Measurements from ENCODE around the gene PRF1. TPM values are rescaled to one million over a fixed set of nuclear protein-coding genes. Genes with fewer than 3 reads are reported as not detected.

The PRF1 gene
- total RNA-seq, 4 donors from 2014 or later, result 1.4 to 3.5 (median 2.9) TPM

DNA sequence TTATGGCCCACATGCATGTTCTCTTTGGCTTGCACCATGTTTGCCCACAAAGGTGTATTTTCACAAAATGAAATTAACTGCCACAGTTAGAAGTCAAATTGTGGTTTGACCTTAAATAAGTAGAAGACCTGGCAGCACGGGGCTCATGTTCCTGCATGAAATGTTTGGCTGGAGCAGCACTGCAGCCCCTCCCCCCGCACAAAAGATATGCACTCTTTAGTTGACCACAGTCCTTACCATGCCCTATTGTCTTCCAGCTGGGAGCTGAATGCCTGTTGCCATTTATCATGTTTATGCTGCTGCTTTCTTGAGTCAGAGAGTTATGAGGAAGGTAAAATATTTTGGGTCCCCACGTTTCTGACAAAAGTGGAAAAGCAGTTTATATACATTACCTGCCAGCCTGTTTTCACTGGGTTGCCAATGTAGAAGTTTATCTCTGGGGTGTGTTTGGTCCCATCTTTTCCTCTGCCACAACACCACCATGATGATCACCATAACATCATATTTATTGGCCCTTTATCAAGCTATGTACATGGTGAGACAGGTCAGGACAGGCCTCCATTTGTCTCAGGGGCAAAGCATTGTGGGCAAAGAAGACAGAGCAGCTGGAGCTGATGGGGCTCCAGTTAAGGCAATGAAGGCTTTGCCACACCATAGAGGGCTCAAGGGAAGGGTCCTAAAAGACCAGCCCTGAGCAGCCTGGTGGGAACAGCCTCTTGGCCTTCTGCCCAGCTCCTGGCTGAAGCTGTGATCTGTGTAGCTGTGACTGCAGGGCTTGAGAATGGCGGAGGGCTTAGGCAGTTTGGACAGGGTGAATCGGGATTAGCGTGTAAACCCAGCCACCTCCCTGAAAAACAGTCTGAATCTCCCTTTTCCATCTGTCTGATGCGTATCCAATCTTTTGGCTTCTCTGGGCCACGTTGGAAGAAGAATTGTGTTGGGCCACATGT, 5.4 kb downstream of the PRF1 start:
- Histone ChIP-seq H3K9me3 (no peaks in the 10 kb centered on the region), H3K27me3 (no peaks in the 10 kb centered on the region), H3K27ac (no peak overlapping the region), H3K36me3 (no peaks in the 10 kb centered on the region), H3K4me1 (no peaks in the 10 kb centered on the region), H3K4me3 (replicated peaks in 1 of 3) (no peak overlapping the region)
- 78 to 79% methylated on average over 8 of the region's 8 CpGs for WGBS, 2 donors
- intact Hi-C loops (cut with DNase I), result no loop called here
- TF ChIP-seq, protein P1, sequence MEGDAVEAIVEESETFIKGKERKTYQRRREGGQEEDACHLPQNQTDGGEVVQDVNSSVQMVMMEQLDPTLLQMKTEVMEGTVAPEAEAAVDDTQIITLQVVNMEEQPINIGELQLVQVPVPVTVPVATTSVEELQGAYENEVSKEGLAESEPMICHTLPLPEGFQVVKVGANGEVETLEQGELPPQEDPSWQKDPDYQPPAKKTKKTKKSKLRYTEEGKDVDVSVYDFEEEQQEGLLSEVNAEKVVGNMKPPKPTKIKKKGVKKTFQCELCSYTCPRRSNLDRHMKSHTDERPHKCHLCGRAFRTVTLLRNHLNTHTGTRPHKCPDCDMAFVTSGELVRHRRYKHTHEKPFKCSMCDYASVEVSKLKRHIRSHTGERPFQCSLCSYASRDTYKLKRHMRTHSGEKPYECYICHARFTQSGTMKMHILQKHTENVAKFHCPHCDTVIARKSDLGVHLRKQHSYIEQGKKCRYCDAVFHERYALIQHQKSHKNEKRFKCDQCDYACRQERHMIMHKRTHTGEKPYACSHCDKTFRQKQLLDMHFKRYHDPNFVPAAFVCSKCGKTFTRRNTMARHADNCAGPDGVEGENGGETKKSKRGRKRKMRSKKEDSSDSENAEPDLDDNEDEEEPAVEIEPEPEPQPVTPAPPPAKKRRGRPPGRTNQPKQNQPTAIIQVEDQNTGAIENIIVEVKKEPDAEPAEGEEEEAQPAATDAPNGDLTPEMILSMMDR (IDR thresholded peaks at IDR 0.05), result no peak
- no peak for TF ChIP-seq POLR2A (IDR thresholded peaks at IDR 0.05)
- DNase-seq, result no peak

DNA sequence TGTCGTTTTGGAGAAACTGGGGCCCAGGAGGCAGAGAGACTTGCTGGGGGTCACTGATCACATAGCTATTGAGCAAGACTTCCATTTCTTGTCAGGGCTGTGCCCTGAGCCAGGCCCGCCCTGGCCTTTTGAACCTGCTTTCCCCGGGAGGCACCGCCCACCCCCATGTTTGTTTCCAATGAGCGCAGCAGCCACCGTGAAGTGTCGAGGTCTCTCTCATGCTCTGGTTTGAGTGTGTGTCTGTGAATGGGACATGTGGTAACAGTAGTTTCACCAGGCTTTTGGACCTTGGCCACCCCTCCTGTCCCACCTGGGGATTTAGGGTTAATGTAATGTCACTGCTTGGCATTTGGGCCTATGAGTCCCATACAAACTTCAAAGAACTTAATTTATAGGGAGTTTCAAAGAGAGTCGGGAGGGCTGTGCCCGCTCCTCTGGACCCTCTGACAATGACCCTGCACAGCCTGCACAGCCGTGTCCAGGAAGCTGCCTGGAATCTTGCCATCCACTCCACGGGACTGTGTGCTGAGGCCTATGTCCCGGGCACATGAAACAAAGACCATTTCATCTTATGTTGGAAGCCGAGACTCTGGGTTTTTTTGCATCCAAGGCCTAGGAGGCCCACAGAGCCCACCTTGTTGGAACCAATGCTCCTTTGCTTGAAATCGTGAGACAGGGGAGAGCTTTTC, 6.3 kb downstream of the PRF1 start:
- no peak overlapping the region for H3K4me3 ChIP-seq (replicated peaks in 1 of 3)
- H3K27me3 ChIP-seq, result no peaks in the 10 kb centered on the region
- no peaks in the 10 kb centered on the region for H3K36me3 ChIP-seq
- no peak for DNase-seq
- intact Hi-C loops (cut with DNase I), result no loop called here
- no peak overlapping the region for H3K27ac ChIP-seq
- WGBS, 2 donors, result 66 to 68% methylated on average over 14 of the region's 14 CpGs
- H3K9me3 ChIP-seq, result no peaks in the 10 kb centered on the region
- H3K4me1 ChIP-seq, result no peaks in the 10 kb centered on the region
- TF ChIP-seq, protein P1 (IDR thresholded peaks at IDR 0.05), result no peak
- no peak for TF ChIP-seq POLR2A (IDR thresholded peaks at IDR 0.05)

DNA sequence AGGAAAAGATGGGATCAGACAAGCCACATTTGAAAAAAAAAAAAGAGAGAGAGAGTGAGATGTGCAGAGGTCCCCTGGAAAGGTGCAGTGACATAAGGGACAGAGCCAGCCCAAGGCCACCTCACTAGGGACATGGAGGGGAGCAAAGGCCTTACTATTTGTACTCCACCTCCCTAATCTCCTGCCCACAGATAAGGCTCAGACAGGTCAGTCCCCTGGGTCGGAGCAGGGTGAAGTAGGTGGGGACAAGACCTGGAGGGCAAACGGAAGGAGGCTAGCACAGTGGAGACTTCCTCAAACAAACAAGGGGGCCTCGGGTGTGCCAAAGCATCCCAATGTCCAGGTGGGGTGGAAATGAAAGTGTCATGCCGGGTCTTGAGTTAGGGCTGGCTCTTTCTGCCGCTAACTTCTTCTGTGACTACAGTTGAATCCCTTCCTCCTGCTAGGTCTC, 7.0 kb downstream of the PRF1 start:
- H3K4me3 ChIP-seq (replicated peaks in 1 of 3), result no peak overlapping the region
- WGBS, 2 donors, result 89 to 92% methylated on average over 5 of the region's 5 CpGs
- H3K36me3 ChIP-seq, result no peaks in the 10 kb centered on the region
- no peak for DNase-seq
- H3K27ac ChIP-seq, result no peak overlapping the region
- no peaks in the 10 kb centered on the region for H3K27me3 ChIP-seq
- TF ChIP-seq, protein P1 (IDR thresholded peaks at IDR 0.05), result no peak
- no peak for TF ChIP-seq POLR2A (IDR thresholded peaks at IDR 0.05)
- intact Hi-C loops (cut with DNase I), result no loop called here
- no peaks in the 10 kb centered on the region for H3K4me1 ChIP-seq
- no peaks in the 10 kb centered on the region for H3K9me3 ChIP-seq

DNA sequence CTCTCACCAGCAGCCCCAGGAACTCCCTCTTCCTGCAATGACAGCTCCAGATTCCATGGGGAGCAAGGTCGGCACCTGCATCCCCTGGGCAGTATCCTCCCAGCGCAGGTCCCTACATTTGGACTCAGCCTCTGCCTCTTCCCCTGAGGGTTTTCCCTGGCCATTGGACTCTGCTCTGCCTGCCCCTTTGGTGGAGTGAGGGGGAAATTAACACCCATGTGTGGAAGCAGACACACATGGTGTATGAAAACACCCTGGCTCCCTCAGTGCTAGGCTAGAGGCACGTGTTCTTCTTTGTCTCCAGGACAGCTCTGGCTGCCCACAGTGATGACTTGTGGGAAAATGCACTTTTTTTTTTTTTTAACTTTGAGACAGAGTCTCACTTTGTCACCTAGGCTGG, 8.4 kb downstream of the PRF1 start:
- H3K4me3 ChIP-seq (replicated peaks in 1 of 3), result no peak overlapping the region
- H3K4me1 ChIP-seq, result no peaks in the 10 kb centered on the region
- no peaks in the 10 kb centered on the region for H3K36me3 ChIP-seq
- intact Hi-C loops (cut with DNase I), result no loop called here
- no peak for DNase-seq
- TF ChIP-seq, protein P1 (IDR thresholded peaks at IDR 0.05), result no peak
- TF ChIP-seq POLR2A (IDR thresholded peaks at IDR 0.05), result no peak
- no peaks in the 10 kb centered on the region for H3K27me3 ChIP-seq
- no peaks in the 10 kb centered on the region for H3K9me3 ChIP-seq
- H3K27ac ChIP-seq, result no peak overlapping the region
- 44 to 72% methylated on average over 1 to 2 of the region's 3 CpGs for WGBS, 2 donors

DNA sequence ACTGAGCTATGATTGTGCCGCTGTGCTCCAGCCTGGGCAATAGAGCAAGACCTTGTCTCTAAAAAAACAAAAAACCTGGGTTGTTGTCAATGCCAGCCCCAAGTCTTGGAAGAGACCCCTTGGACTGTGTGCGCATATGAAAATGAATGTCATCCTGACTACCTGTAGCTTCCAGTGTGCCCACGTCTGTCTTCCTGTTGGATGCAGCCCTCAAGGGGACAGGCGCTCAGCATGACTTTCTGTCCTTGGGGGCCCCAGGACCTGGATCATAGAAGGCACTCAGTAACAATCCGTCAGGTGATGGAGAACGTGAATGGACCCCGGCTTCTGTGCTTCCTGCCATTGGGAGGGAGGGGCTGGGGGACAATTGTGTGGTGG, 9.0 kb downstream of the PRF1 start:
- H3K27ac ChIP-seq, result no peak overlapping the region
- intact Hi-C loops (cut with DNase I), result no loop called here
- H3K27me3 ChIP-seq, result no peaks in the 10 kb centered on the region
- DNase-seq, result no peak
- WGBS, 2 donors, result 87 to 94% methylated on average over 7 of the region's 7 CpGs
- TF ChIP-seq, protein P1 (IDR thresholded peaks at IDR 0.05), result no peak
- TF ChIP-seq POLR2A (IDR thresholded peaks at IDR 0.05), result no peak
- H3K4me3 ChIP-seq (replicated peaks in 1 of 3), result no peak overlapping the region
- H3K36me3 ChIP-seq, result no peaks in the 10 kb centered on the region
- H3K4me1 ChIP-seq, result no peaks in the 10 kb centered on the region
- no peaks in the 10 kb centered on the region for H3K9me3 ChIP-seq

All from thyroid gland (tissue), 4 donors.